ENCODE results near the gene ZNF438. TPM values are rescaled to one million over a fixed set of nuclear protein-coding genes. Genes with fewer than 3 reads are reported as not detected.

The ZNF438 gene
- total and polyA plus RNA-seq, 2 of the 4 experiments (the other 2 are of a cell fraction), result 1.8 to 2.9 TPM

- TF ChIP-seq ELK1 (IDR thresholded peaks at IDR 0.05; ENCODE audit: borderline replicate concordance, low read depth, low read length) (no peak), CHD1 (IDR thresholded peaks at IDR 0.05; ENCODE audit: low read depth, low read length) (no peak), MAZ (IDR thresholded peaks at IDR 0.05; ENCODE audit: borderline replicate concordance, low read depth, low read length) (no peak), FOS (IDR thresholded peaks at IDR 0.05; ENCODE audit: low read depth, low read length) (no peak)
Measured at GRCh38 chr10:31073996-31074721, 42.5 kb upstream of the ZNF438 start (continued).

- dilution Hi-C loops (cut with HindIII; ENCODE audit: low sequenced_read_pairs, unreplicated experiment), result no loop called here
- ChIA-PET POLR2A (ENCODE audit: unreplicated experiment) (interaction anchor here (0.9 kb wide), 1 partner anchor 39 kb away, joined by 6 read pairs; no protein-coding TSS in a partner anchor), CTCF (interaction anchor here (1.7 kb wide), 1 partner anchor 26 kb away, joined by 5 read pairs; no protein-coding TSS in a partner anchor)
- Histone ChIP-seq H2AK9ac (replicated peaks; ENCODE audit: low read depth, low read length, poor library complexity) (no peak overlapping the region), H3K9me1 (ENCODE audit: insufficient read depth, low read length) (peaks cover 6% of the 10 kb centered on the region), H4K8ac (ENCODE audit: low read depth in 2 of 2, low read length in 2 of 2) (no peak overlapping the region), H2AK5ac (ENCODE audit: low read depth, low read length) (no peak overlapping the region), H3K23ac (ENCODE audit: low read depth, low read length) (no peak overlapping the region), H3K4me2 (ENCODE audit: low read depth, low read length) (no peak overlapping the region), H3K4me1 (ENCODE audit: control insufficient read depth, insufficient read depth, low read length) (peaks cover 16% of the 10 kb centered on the region), H3K4me3 (ENCODE audit: insufficient read depth, low read depth, low read length) (no peak overlapping the region), H2BK20ac (ENCODE audit: low read depth, low read length) (no peak overlapping the region), H3K14ac (replicated peaks; ENCODE audit: low read depth, low read length) (no peak overlapping the region), H4K5ac (ENCODE audit: low read depth, low read length) (no peak overlapping the region), H3K9ac (ENCODE audit: low read depth, low read length) (no peak overlapping the region), H4K20me1 (ENCODE audit: insufficient read depth, low read length) (no peaks in the 10 kb centered on the region), H3K56ac (ENCODE audit: extremely low read depth, insufficient read depth, low read length) (no peak overlapping the region), H3K18ac (ENCODE audit: low read depth, low read length) (no peak overlapping the region), H3K4ac (ENCODE audit: low read depth, low read length) (no peak overlapping the region), H3K9me3 (ENCODE audit: control insufficient read depth, insufficient read depth, low read length) (no peaks in the 10 kb centered on the region), H2BK5ac (ENCODE audit: low read depth, low read length, poor library complexity, severe bottlenecking) (no peak overlapping the region), H2AFZ (replicated peaks; ENCODE audit: low read length, poor library complexity) (no peak overlapping the region), H2BK15ac (ENCODE audit: low read depth, low read length) (peak overlapping the region; percentile 5; the same call in 1 of the 3 replicates), H2BK120ac (ENCODE audit: low read depth, low read length) (no peak overlapping the region), H3K79me1 (ENCODE audit: low read depth in 1 of 2, low read length in 2 of 2) (no peaks in the 10 kb centered on the region), H3K36me3 (ENCODE audit: control insufficient read depth, insufficient read depth, low read length) (no peaks in the 10 kb centered on the region), H3K27ac (ENCODE audit: insufficient read depth, low read length) (no peak overlapping the region), H4K91ac (ENCODE audit: insufficient read depth, low read depth, low read length) (no peak overlapping the region), H3K27me3 (ENCODE audit: control insufficient read depth, insufficient read depth, low read length) (no peaks in the 10 kb centered on the region)
- ATAC-seq (ENCODE audit: low read depth) (no peak), DNase-seq (no peak)
- no TSS peak for BruUV-seq (replicated peaks)
- WGBS, 2 experiments (ENCODE audit: extremely low coverage in 2 of 2, insufficient read length in 1 of 2), result no CpG with 5 or more reads among the region's 5 CpGs
- intact Hi-C loops (cut with micrococcal nuclease), result loop anchor here (5.0 kb wide), 1 partner anchor 189 kb away; no protein-coding TSS in a partner anchor
- TF ChIP-seq ELK1 (IDR thresholded peaks at IDR 0.05; ENCODE audit: borderline replicate concordance, low read depth, low read length) (no peak), RCOR1 (IDR thresholded peaks at IDR 0.05; ENCODE audit: insufficient replicate concordance, low read length) (no peak), NFE2L2 (IDR thresholded peaks at IDR 0.05; ENCODE audit: low read depth, low read length) (no peak), FOS (IDR thresholded peaks at IDR 0.05; ENCODE audit: low read depth, low read length) (no peak), RAD21 (IDR thresholded peaks at IDR 0.05; ENCODE audit: low read length) (no peak), MAFK (IDR thresholded peaks at IDR 0.05; ENCODE audit: low read depth, low read length) (no peak), MXI1 (IDR thresholded peaks at IDR 0.05; ENCODE audit: borderline replicate concordance, low read depth, low read length) (no peak)
- in situ Hi-C loops (cut with MboI; ENCODE audit: low sequenced_read_pairs), result no loop called here
Measured at GRCh38 chr10:31073211-31073610, 41.5 kb upstream of the ZNF438 start.
